BJ (cell line): ENCODE data around the gene MRPL40. TPM values are rescaled to one million over a fixed set of nuclear protein-coding genes. Genes with fewer than 3 reads are reported as not detected.

Experiments
- CTCF ChIA-PET: fragments of 350-600 bp; formaldehyde crosslinking; extraction: SDS; loops from one replicate; lab custom pipeline; 2021; ENCODE audit warnings: antibody characterized with exemption, inconsistent platforms; lab: Yijun Ruan, JAX
- POLR2A ChIA-PET: fragments of 300-600 bp; sonication (Branson Sonifier 250); formaldehyde crosslinking; extraction: SDS; loops from one replicate; lab custom pipeline; 2021; ENCODE audit warnings: antibody characterized with exemption; lab: Charles Lee
- DNase-seq: peaks from one replicate; pipeline ENCODE4 v3.0.0-alpha.2; 2011; ENCODE audit warnings: low read depth
- H3K27me3 ChIP-seq: 2 replicates; pipeline ENCODE4 v1.6.0; 2011; ENCODE audit warnings: low read length; ENCODE audit not compliant: control insufficient read depth, insufficient read depth
- H3K36me3 ChIP-seq: 2 replicates; pipeline ENCODE4 v1.5.1; 2011; ENCODE audit warnings: low read length; ENCODE audit not compliant: control insufficient read depth, insufficient read depth
- H3K4me3 ChIP-seq: 2 replicates; pipeline ENCODE4 v1.5.1; 2011; ENCODE audit warnings: low read depth, mild to moderate bottlenecking, control low read depth, low read length
- CTCF ChIP-seq: IDR thresholded peaks from 2 replicates; pipeline ENCODE4 v1.5.1; 2011; ENCODE audit warnings: low read depth, mild to moderate bottlenecking, control low read depth, inconsistent platforms, low read length, moderate library complexity; ENCODE audit not compliant: insufficient read depth
- polyA plus RNA-seq: library from polyadenylated mRNA; depleted of rRNA; stranded (reverse); fragments of >200 nt; gene quantifications from 2 replicates; pipeline ENCODE4 v1.2.3, GENCODE V29; 2011

MRPL40 gene
- polyA plus RNA-seq, 1 experiment: 35.5 TPM

- Histone ChIP-seq H3K4me3 (no peak overlapping the region), H3K36me3 (peaks cover 12% of the 10 kb centered on the region), H3K27me3 (no peaks in the 10 kb centered on the region)
- no peak for DNase-seq
- ChIA-PET POLR2A (no interaction called here), CTCF (interaction anchor here (1.6 kb wide), 1 partner anchor 169 kb away, joined by 3 read pairs; no protein-coding TSS in a partner anchor)
- TF ChIP-seq CTCF: no peak
Measured at GRCh38 chr22:19461506-19461905, 29.2 kb downstream of the MRPL40 start.

GRCh38 chr22:19463008-19463407 is 30.7 kb downstream of the MRPL40 start:
- H3K4me3 ChIP-seq: no peak overlapping the region
- no peaks in the 10 kb centered on the region for H3K27me3 ChIP-seq
- no peak for TF ChIP-seq CTCF
- DNase-seq: no peak
- POLR2A ChIA-PET: no interaction called here
- CTCF ChIA-PET: interaction anchor here (1.9 to 2.8 kb wide), 3 partner anchors 11 to 167 kb away, joined by 8 to 18 read pairs (median 9); no protein-coding TSS in a partner anchor
- H3K36me3 ChIP-seq: peaks cover 16% of the 10 kb centered on the region

GRCh38 chr22:19463491-19464469 is 31.4 kb downstream of the MRPL40 start:
- peaks cover 15% of the 10 kb centered on the region for H3K36me3 ChIP-seq
- peak; percentile 58 for DNase-seq
- POLR2A ChIA-PET: interaction anchor here (0.6 kb wide), 1 partner anchor 19 kb away, joined by 3 read pairs; no protein-coding TSS in a partner anchor
- no peaks in the 10 kb centered on the region for H3K27me3 ChIP-seq
- no peak overlapping the region for H3K4me3 ChIP-seq
- no peak for TF ChIP-seq CTCF
- CTCF ChIA-PET: interaction anchor here (0.6 to 2.8 kb wide), 4 partner anchors 10 to 393 kb away, joined by 3 to 18 read pairs (median 8); no protein-coding TSS in a partner anchor

- no peak for TF ChIP-seq CTCF
- ChIA-PET CTCF (interaction anchor here (0.6 to 2.8 kb wide), 4 partner anchors 9 to 393 kb away, joined by 3 to 18 read pairs (median 8); no protein-coding TSS in a partner anchor), POLR2A (interaction anchor here (0.6 kb wide), 1 partner anchor 20 kb away, joined by 3 read pairs; no protein-coding TSS in a partner anchor)
- no peak for DNase-seq
- H3K36me3 ChIP-seq: peaks cover 18% of the 10 kb centered on the region
- H3K4me3 ChIP-seq: no peak overlapping the region
- H3K27me3 ChIP-seq: no peaks in the 10 kb centered on the region
Measured at GRCh38 chr22:19464546-19464945, 32.2 kb downstream of the MRPL40 start.

GRCh38 chr22:19464975-19465374 is 32.6 kb downstream of the MRPL40 start:
- Histone ChIP-seq H3K36me3 (peaks cover 21% of the 10 kb centered on the region), H3K4me3 (no peak overlapping the region), H3K27me3 (no peaks in the 10 kb centered on the region)
- no peak for TF ChIP-seq CTCF
- ChIA-PET CTCF (interaction anchor here (1.9 to 2.8 kb wide), 3 partner anchors 9 to 165 kb away, joined by 8 to 18 read pairs (median 9); no protein-coding TSS in a partner anchor), POLR2A (no interaction called here)
- no peak for DNase-seq
